Stimulated activated CD4-positive, alpha-beta T cell treated with anti-CD3 and anti-CD28 coated beads, Interleukin-15, amount 100 ng/mL, for 48 hours (primary cell): ENCODE data around the gene RBKS.

ENCODE experiments used
- DNase-seq, 2 donors: peaks; one replicate each; pipeline ENCODE4 v3.0.0-alpha.2; 2020; ENCODE audit warnings: low read depth in 2 of 2

Gene RBKS

GRCh38 chr2:27734305-27734704, 155.9 kb downstream of the RBKS start:
- no peak for DNase-seq
